OCI-LY1 (cell line): ENCODE measurements around the gene SLC6A3.

Source experiments
- H2AFZ ChIP-seq: fragments of 200-600 bp; sonication (generic), shearing (Covaris generic); 2 replicates; pipeline ENCODE4 v1.6.0; 2014; ENCODE audit warnings: antibody characterized with exemption, mild to moderate bottlenecking, low read length
- H3F3A ChIP-seq: fragments of 200-600 bp; sonication (generic), shearing (Covaris generic); 2 replicates; pipeline ENCODE4 v1.6.0; 2014; ENCODE audit warnings: mild to moderate bottlenecking, antibody characterized with exemption, low read length, moderate library complexity; ENCODE audit not compliant: insufficient read depth
- H3K27ac ChIP-seq: fragments of 200-600 bp; sonication (generic); 2 replicates; pipeline ENCODE4 v1.5.1; 2014; ENCODE audit warnings: low read length, mixed run types, mild to moderate bottlenecking, low read depth; ENCODE audit not compliant: poor library complexity, severe bottlenecking
- H3K27me3 ChIP-seq: fragments of 200-600 bp; sonication (generic); 2 replicates; pipeline ENCODE4 v1.6.0; 2014; ENCODE audit warnings: antibody characterized with exemption, mild to moderate bottlenecking, low read length, moderate library complexity; ENCODE audit not compliant: insufficient read depth
- H3K36me3 ChIP-seq: fragments of 200-600 bp; sonication (generic); 2 replicates; pipeline ENCODE4 v1.6.1; 2014; ENCODE audit warnings: mild to moderate bottlenecking, antibody characterized with exemption, low read length, moderate library complexity, mixed read lengths; ENCODE audit not compliant: insufficient read depth
- H3K4me1 ChIP-seq: fragments of 200-600 bp; sonication (generic); 2 replicates; pipeline ENCODE4 v1.5.1; 2014; ENCODE audit warnings: mild to moderate bottlenecking, low read length, moderate library complexity; ENCODE audit not compliant: insufficient read depth, severe bottlenecking
- H3K4me2 ChIP-seq: fragments of 200-600 bp; sonication (generic), shearing (Covaris generic); 2 replicates; pipeline ENCODE4 v1.6.1; 2014; ENCODE audit warnings: low read length
- H3K4me3 ChIP-seq: fragments of 200-600 bp; sonication (generic); 2 replicates; pipeline ENCODE4 v1.5.1; 2014; ENCODE audit warnings: low read length, low read depth, mild to moderate bottlenecking, mixed read lengths; ENCODE audit not compliant: poor library complexity, severe bottlenecking
- H3K79me2 ChIP-seq: fragments of 200-600 bp; shearing (Covaris generic); 2 replicates; pipeline ENCODE4 v1.6.1; 2016; ENCODE audit warnings: mixed run types, low read length, mixed read lengths; ENCODE audit not compliant: insufficient read depth
- H3K9ac ChIP-seq: fragments of 200-600 bp; sonication (generic), shearing (Covaris generic); 2 replicates; pipeline ENCODE4 v1.6.1; 2014; ENCODE audit warnings: mild to moderate bottlenecking, low read length, mixed read lengths
- H3K9me2 ChIP-seq: fragments of 200-600 bp; sonication (generic), shearing (Covaris generic); 2 replicates; pipeline ENCODE4 v1.6.1; 2014; ENCODE audit warnings: low read depth, mild to moderate bottlenecking, low read length, mixed read lengths
- H3K9me3 ChIP-seq: fragments of 200-600 bp; shearing (Covaris generic); 2 replicates; pipeline ENCODE4 v1.6.1; 2014; ENCODE audit warnings: low read length, mixed read lengths
- H4K20me1 ChIP-seq: fragments of 200-600 bp; sonication (generic), shearing (Covaris generic); 2 replicates; pipeline ENCODE4 v1.6.0; 2016; ENCODE audit warnings: mild to moderate bottlenecking, low read length; ENCODE audit not compliant: insufficient read depth
- CTCF ChIP-seq: fragments of 200-600 bp; sonication (generic), shearing (Covaris generic); IDR thresholded peaks from 2 replicates; pipeline ENCODE4 v1.5.1; 2017; ENCODE audit warnings: mild to moderate bottlenecking, antibody characterized with exemption, low read length, moderate library complexity, mixed read lengths
- EZH2 ChIP-seq: fragments of 200-600 bp; sonication (generic), shearing (Covaris generic); IDR thresholded peaks from 2 replicates; pipeline ENCODE4 v1.8.0; 2017; ENCODE audit warnings: borderline replicate concordance, mixed run types, mild to moderate bottlenecking, antibody characterized with exemption, low read length, moderate library complexity, mixed read lengths

Gene SLC6A3

GRCh38 chr5:1416856-1417469, 28.3 kb downstream of the SLC6A3 start:
- no peak overlapping the region for H2AFZ ChIP-seq
- TF ChIP-seq CTCF: no peak
- H4K20me1 ChIP-seq: no peaks in the 10 kb centered on the region
- H3K4me3 ChIP-seq: no peak overlapping the region
- no peak overlapping the region for H3K4me2 ChIP-seq
- H3K9ac ChIP-seq: no peak overlapping the region
- no peaks in the 10 kb centered on the region for H3F3A ChIP-seq
- H3K79me2 ChIP-seq: no peaks in the 10 kb centered on the region
- no peak overlapping the region for H3K27ac ChIP-seq
- H3K9me2 ChIP-seq: no peaks in the 10 kb centered on the region
- no peaks in the 10 kb centered on the region for H3K9me3 ChIP-seq
- H3K36me3 ChIP-seq: no peaks in the 10 kb centered on the region
- no peaks in the 10 kb centered on the region for H3K4me1 ChIP-seq
- H3K27me3 ChIP-seq: no peaks in the 10 kb centered on the region

GRCh38 chr5:1415626-1416360, 29.4 kb downstream of the SLC6A3 start:
- no peaks in the 10 kb centered on the region for H3K4me1 ChIP-seq
- H3F3A ChIP-seq: no peaks in the 10 kb centered on the region
- no peaks in the 10 kb centered on the region for H4K20me1 ChIP-seq
- H3K27me3 ChIP-seq: no peaks in the 10 kb centered on the region
- no peak overlapping the region for H3K9ac ChIP-seq
- H3K4me2 ChIP-seq: no peak overlapping the region
- no peaks in the 10 kb centered on the region for H3K79me2 ChIP-seq
- H2AFZ ChIP-seq: no peak overlapping the region
- no peak for TF ChIP-seq CTCF
- no peak for TF ChIP-seq EZH2
- no peak overlapping the region for H3K27ac ChIP-seq
- no peaks in the 10 kb centered on the region for H3K9me3 ChIP-seq
- no peaks in the 10 kb centered on the region for H3K9me2 ChIP-seq
- no peak overlapping the region for H3K4me3 ChIP-seq
- no peaks in the 10 kb centered on the region for H3K36me3 ChIP-seq

- Histone ChIP-seq H4K20me1 (no peaks in the 10 kb centered on the region), H3K27me3 (no peaks in the 10 kb centered on the region), H3K4me3 (no peak overlapping the region), H3K36me3 (no peaks in the 10 kb centered on the region), H3K4me2 (no peak overlapping the region), H3K9ac (no peak overlapping the region), H3K4me1 (no peaks in the 10 kb centered on the region), H2AFZ (no peak overlapping the region), H3K9me2 (no peaks in the 10 kb centered on the region), H3K79me2 (no peaks in the 10 kb centered on the region), H3K9me3 (no peaks in the 10 kb centered on the region), H3F3A (no peaks in the 10 kb centered on the region), H3K27ac (no peak overlapping the region)
- TF ChIP-seq CTCF (no peak), EZH2 (no peak)
These were observed 30.2 kb downstream of the SLC6A3 start for GRCh38 chr5:1415059-1415425.
